Measurements from ENCODE around the gene NHLH2. TPM values are rescaled to one million over a fixed set of nuclear protein-coding genes. Genes with fewer than 3 reads are reported as not detected.

The NHLH2 gene
- total and polyA plus RNA-seq, 10 of the 15 experiments (the other 5 are each of a cell fraction or from before 2014, with no cell fraction given): 0.01 to 0.08 (median 0.05) TPM; not detected in 6

DNA sequence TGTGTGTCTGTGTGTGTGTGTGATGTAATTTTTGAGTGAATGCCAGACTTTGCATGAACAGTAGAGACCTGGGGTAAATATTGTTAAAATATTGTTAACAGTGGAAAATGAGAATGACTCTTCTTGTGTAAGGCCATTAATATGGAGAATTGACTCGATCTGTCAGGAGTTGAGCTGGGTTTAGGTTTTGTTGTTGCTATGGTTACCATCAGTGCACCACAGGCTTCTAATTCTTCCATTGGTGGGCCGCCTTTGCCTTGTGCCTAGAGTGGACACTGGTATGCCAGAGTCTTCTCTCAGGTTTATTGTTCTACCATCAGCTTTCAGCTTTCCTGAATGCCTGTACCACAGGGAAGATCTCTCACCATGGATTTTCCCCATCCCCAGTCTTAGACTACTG is 10.0 kb upstream of the NHLH2 start:
- in situ Hi-C loops (cut with MboI) (no loop called here), intact Hi-C loops (cut with micrococcal nuclease; ENCODE audit: unreplicated experiment) (no loop called here)
- H3K4me1 ChIP-seq (ENCODE audit: control insufficient read depth, insufficient read depth, low read length): no peaks in the 10 kb centered on the region
- no TSS peak for BruUV-seq (replicated peaks)
- 15% methylated on average over 2 of the region's 2 CpGs for WGBS (ENCODE audit: insufficient coverage, insufficient replicate concordance, low lambda C conversion rate, missing lambda C conversion rate)
- no peaks in the 10 kb centered on the region for H3K79me2 ChIP-seq (ENCODE audit: control insufficient read depth, insufficient read depth, low read length)
- H3K4me3 ChIP-seq: no peak overlapping the region
- H3K9ac ChIP-seq (ENCODE audit: control insufficient read depth, insufficient read depth, low read length): no peak overlapping the region
- FAIRE-seq: no peak
- ChIA-PET SMC1A (ENCODE audit: uncharacterized antibody, unreplicated experiment) (no interaction called here), CTCF (no interaction called here), POLR2A (no interaction called here), RAD21 (ENCODE audit: unreplicated experiment) (no interaction called here)
- no peaks in the 10 kb centered on the region for H3K9me3 ChIP-seq (replicated peaks; ENCODE audit: control insufficient read depth, insufficient read depth, low read length)
- no peak overlapping the region for H2AFZ ChIP-seq (ENCODE audit: control insufficient read depth, low read depth, low read length)
- DNase-seq (ENCODE audit: low read depth, low spot score): no peak
- ATAC-seq: no peak
- no peak overlapping the region for H3K27ac ChIP-seq (ENCODE audit: control insufficient read depth, insufficient read depth)
- H3K27me3 ChIP-seq (replicated peaks in 1 of 2; ENCODE audit: control insufficient read depth in 2 of 2, insufficient read depth in 2 of 2, low read length in 1 of 2): no peaks in the 10 kb centered on the region; a peak in 1 of 4 replicates
- no peak overlapping the region for H3K4me2 ChIP-seq (ENCODE audit: control insufficient read depth, insufficient read depth)
- TF ChIP-seq, protein P1, sequence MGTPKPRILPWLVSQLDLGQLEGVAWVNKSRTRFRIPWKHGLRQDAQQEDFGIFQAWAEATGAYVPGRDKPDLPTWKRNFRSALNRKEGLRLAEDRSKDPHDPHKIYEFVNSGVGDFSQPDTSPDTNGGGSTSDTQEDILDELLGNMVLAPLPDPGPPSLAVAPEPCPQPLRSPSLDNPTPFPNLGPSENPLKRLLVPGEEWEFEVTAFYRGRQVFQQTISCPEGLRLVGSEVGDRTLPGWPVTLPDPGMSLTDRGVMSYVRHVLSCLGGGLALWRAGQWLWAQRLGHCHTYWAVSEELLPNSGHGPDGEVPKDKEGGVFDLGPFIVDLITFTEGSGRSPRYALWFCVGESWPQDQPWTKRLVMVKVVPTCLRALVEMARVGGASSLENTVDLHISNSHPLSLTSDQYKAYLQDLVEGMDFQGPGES (IDR thresholded peaks at IDR 0.05): no peak
- TF ChIP-seq NRF1 (conservative IDR thresholded peaks at IDR 0.05; ENCODE audit: low read depth, low read length): no peak
- TF ChIP-seq DPF2 (IDR thresholded peaks at IDR 0.05): no peak
- no peak for TF ChIP-seq TARDBP (IDR thresholded peaks at IDR 0.05; ENCODE audit: borderline replicate concordance)
- no peak for TF ChIP-seq KLF5 (IDR thresholded peaks at IDR 0.05; ENCODE audit: partially characterized antibody)
- TF ChIP-seq ZBED1 (IDR thresholded peaks at IDR 0.05; ENCODE audit: borderline replicate concordance): no peak
- no peaks in the 10 kb centered on the region for H3K36me3 ChIP-seq (ENCODE audit: control insufficient read depth in 2 of 2, insufficient read depth in 2 of 2, low read length in 1 of 2)
- no peaks in the 10 kb centered on the region for H4K20me1 ChIP-seq (ENCODE audit: control insufficient read depth, insufficient read depth)

DNA sequence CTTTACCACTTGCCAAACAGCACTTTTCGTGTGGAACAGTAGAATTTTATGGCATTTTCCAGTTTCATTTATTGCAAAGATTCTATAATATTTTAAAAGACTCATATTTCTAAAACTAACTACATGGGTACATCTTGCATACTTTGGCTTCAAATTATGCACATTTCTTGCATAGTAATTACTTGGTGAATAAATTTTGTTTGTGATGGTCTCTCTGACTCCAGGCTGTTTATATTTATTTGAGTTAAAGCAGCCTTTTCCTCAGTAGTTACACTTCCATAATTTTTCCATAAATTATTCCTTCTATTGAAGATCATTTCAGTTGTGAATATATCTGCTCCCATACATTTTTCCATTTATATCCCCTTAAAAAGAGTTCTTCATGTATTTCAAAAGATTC is 6.9 kb upstream of the NHLH2 start:
- no peaks in the 10 kb centered on the region for H3K36me3 ChIP-seq (ENCODE audit: control insufficient read depth in 2 of 2, insufficient read depth in 2 of 2, low read length in 1 of 2)
- RAD21 ChIA-PET (ENCODE audit: unreplicated experiment): no interaction called here
- intact Hi-C loops (cut with micrococcal nuclease; ENCODE audit: unreplicated experiment): no loop called here
- no peak overlapping the region for H3K27ac ChIP-seq (ENCODE audit: control insufficient read depth, insufficient read depth)
- SMC1A ChIA-PET (ENCODE audit: uncharacterized antibody, unreplicated experiment): no interaction called here
- no peaks in the 10 kb centered on the region for H3K4me1 ChIP-seq (ENCODE audit: control insufficient read depth, insufficient read depth, low read length)
- no peaks in the 10 kb centered on the region for H4K20me1 ChIP-seq (ENCODE audit: control insufficient read depth, insufficient read depth)
- in situ Hi-C loops (cut with MboI): no loop called here
- POLR2A ChIA-PET: no interaction called here
- no peaks in the 10 kb centered on the region; the same call in 2 of the 3 replicates for H3K9me3 ChIP-seq (replicated peaks; ENCODE audit: control insufficient read depth, insufficient read depth, low read length)
- 0% methylated on average over 1 of the region's 1 CpG for WGBS (ENCODE audit: insufficient coverage, insufficient replicate concordance, low lambda C conversion rate, missing lambda C conversion rate)
- ATAC-seq (no peak), DNase-seq (ENCODE audit: low read depth, low spot score) (no peak), FAIRE-seq (no peak)
- H3K4me2 ChIP-seq (ENCODE audit: control insufficient read depth, insufficient read depth): no peak overlapping the region
- peaks cover 0 to 3% of the 10 kb centered on the region in 2 experiments; a peak in 1 of 4 replicates for H3K27me3 ChIP-seq (replicated peaks in 1 of 2; ENCODE audit: control insufficient read depth in 2 of 2, insufficient read depth in 2 of 2, low read length in 1 of 2)
- CTCF ChIA-PET: no interaction called here
- no TSS peak for BruUV-seq (replicated peaks)
- no peaks in the 10 kb centered on the region for H3K79me2 ChIP-seq (ENCODE audit: control insufficient read depth, insufficient read depth, low read length)
- no peak overlapping the region for H3K9ac ChIP-seq (ENCODE audit: control insufficient read depth, insufficient read depth, low read length)
- H2AFZ ChIP-seq (ENCODE audit: control insufficient read depth, low read depth, low read length): no peak overlapping the region
- no peak overlapping the region for H3K4me3 ChIP-seq
- no peak for TF ChIP-seq RFX5 (IDR thresholded peaks at IDR 0.05; ENCODE audit: low read depth, low read length)
- TF ChIP-seq, protein P2, sequence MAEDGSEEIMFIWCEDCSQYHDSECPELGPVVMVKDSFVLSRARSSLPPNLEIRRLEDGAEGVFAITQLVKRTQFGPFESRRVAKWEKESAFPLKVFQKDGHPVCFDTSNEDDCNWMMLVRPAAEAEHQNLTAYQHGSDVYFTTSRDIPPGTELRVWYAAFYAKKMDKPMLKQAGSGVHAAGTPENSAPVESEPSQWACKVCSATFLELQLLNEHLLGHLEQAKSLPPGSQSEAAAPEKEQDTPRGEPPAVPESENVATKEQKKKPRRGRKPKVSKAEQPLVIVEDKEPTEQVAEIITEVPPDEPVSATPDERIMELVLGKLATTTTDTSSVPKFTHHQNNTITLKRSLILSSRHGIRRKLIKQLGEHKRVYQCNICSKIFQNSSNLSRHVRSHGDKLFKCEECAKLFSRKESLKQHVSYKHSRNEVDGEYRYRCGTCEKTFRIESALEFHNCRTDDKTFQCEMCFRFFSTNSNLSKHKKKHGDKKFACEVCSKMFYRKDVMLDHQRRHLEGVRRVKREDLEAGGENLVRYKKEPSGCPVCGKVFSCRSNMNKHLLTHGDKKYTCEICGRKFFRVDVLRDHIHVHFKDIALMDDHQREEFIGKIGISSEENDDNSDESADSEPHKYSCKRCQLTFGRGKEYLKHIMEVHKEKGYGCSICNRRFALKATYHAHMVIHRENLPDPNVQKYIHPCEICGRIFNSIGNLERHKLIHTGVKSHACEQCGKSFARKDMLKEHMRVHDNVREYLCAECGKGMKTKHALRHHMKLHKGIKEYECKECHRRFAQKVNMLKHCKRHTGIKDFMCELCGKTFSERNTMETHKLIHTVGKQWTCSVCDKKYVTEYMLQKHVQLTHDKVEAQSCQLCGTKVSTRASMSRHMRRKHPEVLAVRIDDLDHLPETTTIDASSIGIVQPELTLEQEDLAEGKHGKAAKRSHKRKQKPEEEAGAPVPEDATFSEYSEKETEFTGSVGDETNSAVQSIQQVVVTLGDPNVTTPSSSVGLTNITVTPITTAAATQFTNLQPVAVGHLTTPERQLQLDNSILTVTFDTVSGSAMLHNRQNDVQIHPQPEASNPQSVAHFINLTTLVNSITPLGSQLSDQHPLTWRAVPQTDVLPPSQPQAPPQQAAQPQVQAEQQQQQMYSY (CRISPR knock-in tag; IDR thresholded peaks at IDR 0.05): no peak
- no peak for TF ChIP-seq MTA3 (IDR thresholded peaks at IDR 0.05; ENCODE audit: borderline replicate concordance, low read length)
- no peak for TF ChIP-seq SIX5 (IDR thresholded peaks at IDR 0.05; ENCODE audit: low read depth, low read length, severe bottlenecking)
- no peak for TF ChIP-seq SUZ12 (IDR thresholded peaks at IDR 0.05; ENCODE audit: unreplicated experiment)
- no peak for TF ChIP-seq SPI1 (IDR thresholded peaks at IDR 0.05; ENCODE audit: borderline replicate concordance, insufficient read depth, low read depth, low read length)

Measured in GM12878 (cell line).